Spleen (tissue), 11 donors: ENCODE results near the gene CXCL16. TPM values are rescaled to one million over a fixed set of nuclear protein-coding genes. Genes with fewer than 3 reads are reported as not detected.

Experiments
- DNase-seq: peaks from one replicate; pipeline ENCODE4 v3.0.0-alpha.2; 2020
- H3K27ac ChIP-seq, 8 donors: fragments of 200-600 bp; sonication (generic) in 7 of 8; 1 replicate in 4 of 8; 2 replicates in 4 of 8; pipeline versions ENCODE4 v1.5.0 to v1.8.0; 2016 to 2021; ENCODE audit warnings: inconsistent platforms in 4 of 8, mild to moderate bottlenecking in 4 of 8, moderate library complexity in 1 of 8
- H3K27me3 ChIP-seq, 7 donors: fragments of 200-600 bp; sonication (generic) in 6 of 7; replicated peaks in 1 of 7; 1 replicate in 4 of 7; 2 replicates in 3 of 7; pipeline versions ENCODE4 v1.5.0 to v1.8.0; 2016 to 2021; ENCODE audit warnings: inconsistent platforms in 3 of 7, mild to moderate bottlenecking in 1 of 7
- H3K36me3 ChIP-seq, 6 donors: fragments of 200-600 bp; sonication (generic) in 5 of 6; 1 replicate in 4 of 6; 2 replicates in 2 of 6; pipeline versions ENCODE4 v1.5.0 to v1.8.0; 2016 to 2021; ENCODE audit warnings: inconsistent platforms in 2 of 6
- H3K4me1 ChIP-seq, 6 donors: fragments of 200-600 bp; sonication (generic) in 5 of 6; 1 replicate in 3 of 6; 2 replicates in 3 of 6; pipeline versions ENCODE4 v1.5.0 to v1.8.0; 2016 to 2021; ENCODE audit warnings: inconsistent platforms in 3 of 6
- H3K4me3 ChIP-seq, 8 donors: fragments of 200-600 bp; sonication (generic) in 7 of 8; 1 replicate in 4 of 8; 2 replicates in 4 of 8; pipeline versions ENCODE4 v1.5.0 to v1.8.0; 2016 to 2021; ENCODE audit warnings: inconsistent platforms in 4 of 8, mild to moderate bottlenecking in 4 of 8, moderate library complexity in 2 of 8
- H3K9me3 ChIP-seq, 8 donors: fragments of 200-600 bp; sonication (generic) in 7 of 8; 1 replicate in 4 of 8; 2 replicates in 4 of 8; pipeline versions ENCODE4 v1.5.0 to v1.8.0; 2016 to 2021; ENCODE audit warnings: inconsistent platforms in 4 of 8
- CTCF ChIP-seq, 11 experiments: fragments of 200-600 bp in 7 of 11; fragments of 450-650 bp in 4 of 11; sonication (generic) in 4 of 11; IDR thresholded peaks in 8 of 11; conservative IDR thresholded peaks in 3 of 11; 1 replicate in 7 of 11; 2 replicates in 4 of 11; pipeline versions ENCODE4 v1.4.0 to v1.8.0; 2016 to 2021; ENCODE audit warnings: antibody characterized with exemption in 11 of 11, inconsistent platforms in 4 of 11, mild to moderate bottlenecking in 1 of 11
- POLR2A ChIP-seq, 3 donors: fragments of 450-650 bp; IDR thresholded peaks; one replicate each; pipeline ENCODE4 v1.5.1; 2017; ENCODE audit warnings: antibody characterized with exemption in 3 of 3, mild to moderate bottlenecking in 1 of 3
- POLR2AphosphoS5 ChIP-seq, 3 donors: sonication (generic); formaldehyde crosslinking; IDR thresholded peaks; one replicate each; pipeline ENCODE4 v1.5.1; 2017; ENCODE audit warnings: antibody characterized with exemption in 3 of 3
- WGBS, 5 donors: extraction: QIAGEN DNeasy Blood & Tissue Kit in 3 of 5; methylation state at CpG; one replicate each; pipeline versions ENCODE4 v1.1.5 to v1.1.7; 2013 to 2018; 5-methylcytosine and 5-hydroxymethylcytosine counted together
- intact Hi-C: fragments of 100-400 bp; cut with DNase I; formaldehyde crosslinking; loops from one replicate; pipeline ENCODE4 v1.15.0; 2023; ENCODE audit warnings: low total_unique reads
- polyA plus RNA-seq, 3 donors: library from polyadenylated mRNA; stranded (reverse); fragments of 200-250 nt; gene quantifications; one replicate each; pipeline ENCODE4 v1.2.1, GENCODE V29; 2013
- total RNA-seq, 7 donors: library from RNA; depleted of rRNA in 3 of 7; stranded (reverse); fragments of >200 nt in 3 of 7; fragmentation: NEBNext Ultra II Directional in 4 of 7; extraction: Animal tissue kit (Norgen Biotek cat#: 25700) in 4 of 7; gene quantifications; one replicate each; pipeline versions ENCODE4 v1.1.0 to v1.2.1, GENCODE V29; 2016 to 2021
- donor health status: healthy with polysubstance abuse.
- donor health status: DM: no; HTN: no; CAD: no; lungs with moderate emphysema.
- donor health status: DM: no; HTN: no; CAD: no.
- donor health status: Bipolar disorder and iron deficiency.
- donor health status: healthy.
- donor health status: DM: no; HTN: no; CAD: no.
- donor health status: DM: yes; HTN: yes; CAD: no.

The CXCL16 gene
- total and polyA plus RNA-seq, 10 donors = 11.5 to 104 (median 58.7) TPM

GRCh38 chr17:4743898-4744297 is 4.2 kb upstream of the CXCL16 start:
- 87 to 95% (median 92%) methylated on average over 9 of the region's 9 CpGs for WGBS, 5 donors
- TF ChIP-seq CTCF (IDR thresholded peaks at IDR 0.05 in 8 of 11, conservative IDR thresholded peaks at IDR 0.05 in 3 of 11) (no peak), POLR2AphosphoS5 (IDR thresholded peaks at IDR 0.05) (no peak), POLR2A (IDR thresholded peaks at IDR 0.05) (no peak)
- no peaks in the 10 kb centered on the region for H3K9me3 ChIP-seq
- DNase-seq = peak; percentile 50
- no peak overlapping the region for H3K27ac ChIP-seq
- intact Hi-C loops = no loop called here
- H3K27me3 ChIP-seq = peaks cover 0 to 65% (median 3%) of the 10 kb centered on the region in 7 donors
- peaks cover 9 to 50% (median 28%) of the 10 kb centered on the region in 6 donors for H3K4me1 ChIP-seq
- H3K36me3 ChIP-seq = no peaks in the 10 kb centered on the region
- H3K4me3 ChIP-seq = no peak overlapping the region

- WGBS, 5 donors = 89 to 97% (median 91%) methylated on average over 8 of the region's 8 CpGs
- Histone ChIP-seq H3K27ac (no peak overlapping the region), H3K9me3 (no peaks in the 10 kb centered on the region), H3K36me3 (no peaks in the 10 kb centered on the region), H3K4me1 (peaks cover 5 to 50% (median 30%) of the 10 kb centered on the region in 6 donors), H3K27me3 (peaks cover 0 to 65% (median 3%) of the 10 kb centered on the region in 7 donors), H3K4me3 (no peak overlapping the region)
- no peak for DNase-seq
- intact Hi-C loops = no loop called here
- TF ChIP-seq POLR2AphosphoS5 (IDR thresholded peaks at IDR 0.05) (no peak), CTCF (IDR thresholded peaks at IDR 0.05 in 8 of 11, conservative IDR thresholded peaks at IDR 0.05 in 3 of 11) (no peak), POLR2A (IDR thresholded peaks at IDR 0.05) (no peak)
Measured at GRCh38 chr17:4743216-4743615, 3.5 kb upstream of the CXCL16 start.

- Histone ChIP-seq H3K4me3 (no peak overlapping the region), H3K9me3 (no peaks in the 10 kb centered on the region), H3K36me3 (no peaks in the 10 kb centered on the region), H3K27me3 (peaks cover 0 to 65% (median 3%) of the 10 kb centered on the region in 7 donors), H3K27ac (no peak overlapping the region), H3K4me1 (peaks cover 2 to 50% (median 27%) of the 10 kb centered on the region in 6 donors)
- DNase-seq = no peak
- WGBS, 5 donors = 87 to 90% (median 88%) methylated on average over 9 to 10 of the region's 10 CpGs
- TF ChIP-seq CTCF (IDR thresholded peaks at IDR 0.05 in 8 of 11, conservative IDR thresholded peaks at IDR 0.05 in 3 of 11) (no peak), POLR2AphosphoS5 (IDR thresholded peaks at IDR 0.05) (no peak), POLR2A (IDR thresholded peaks at IDR 0.05) (no peak)
- intact Hi-C loops = no loop called here
Measured at GRCh38 chr17:4742629-4743028, 2.9 kb upstream of the CXCL16 start.

- H3K27ac ChIP-seq = no peak overlapping the region
- WGBS, 5 donors = 90 to 96% (median 93%) methylated on average over 9 of the region's 9 CpGs
Measured at GRCh38 chr17:4742133-4742532, 2.4 kb upstream of the CXCL16 start.

More at GRCh38 chr17:4742133-4742532, 2.4 kb upstream of the CXCL16 start:
- intact Hi-C loops = no loop called here
- H3K9me3 ChIP-seq = no peaks in the 10 kb centered on the region
- no peaks in the 10 kb centered on the region for H3K36me3 ChIP-seq
- H3K27me3 ChIP-seq = peaks cover 0 to 65% (median 3%) of the 10 kb centered on the region in 7 donors
- TF ChIP-seq POLR2A (IDR thresholded peaks at IDR 0.05) (no peak), POLR2AphosphoS5 (IDR thresholded peaks at IDR 0.05) (no peak), CTCF (IDR thresholded peaks at IDR 0.05 in 8 of 11, conservative IDR thresholded peaks at IDR 0.05 in 3 of 11) (no peak)
- DNase-seq = no peak
- no peak overlapping the region for H3K4me3 ChIP-seq
- peaks cover 0 to 50% (median 24%) of the 10 kb centered on the region in 6 donors for H3K4me1 ChIP-seq
